ENCODE data around the gene NT5C1A. TPM values are rescaled to one million over a fixed set of nuclear protein-coding genes. Genes with fewer than 3 reads are reported as not detected.

NT5C1A gene
- total and polyA plus RNA-seq, 4 donors = not detected

- H3K9ac ChIP-seq (ENCODE audit: insufficient read depth in 1 of 2, low read length in 2 of 2) = no peak overlapping the region
- peaks cover 0 to 13% (median 6%) of the 10 kb centered on the region in 5 donors for H3K4me1 ChIP-seq (ENCODE audit: control insufficient read depth in 5 of 5, insufficient read depth in 5 of 5, low read length in 5 of 5)
- H3K36me3 ChIP-seq (ENCODE audit: control insufficient read depth in 4 of 4, insufficient read depth in 4 of 4, low read length in 4 of 4) = no peaks in the 10 kb centered on the region
- ATAC-seq (ENCODE audit: insufficient read depth, low FRiP score) = no peak
- 85 to 97% methylated on average over 2 of the region's 2 CpGs for WGBS, 2 donors
- H3K27ac ChIP-seq (ENCODE audit: low read depth in 1 of 2, low read length in 1 of 2) = no peak overlapping the region
- no peaks in the 10 kb centered on the region for H3K9me3 ChIP-seq (ENCODE audit: control insufficient read depth in 4 of 4, insufficient read depth in 3 of 4, low read length in 3 of 4)
- DNase-seq = no peak
- no peak for TF ChIP-seq CTCF (IDR thresholded peaks at IDR 0.05; ENCODE audit: control extremely low read depth, extremely low read depth)
- H3K4me3 ChIP-seq = no peak overlapping the region
- no peaks in the 10 kb centered on the region for H3K27me3 ChIP-seq (ENCODE audit: control insufficient read depth in 3 of 3, insufficient read depth in 3 of 3, low read length in 2 of 3)
Measured at GRCh38 chr1:39649636-39650185, 22.2 kb downstream of the NT5C1A start.

GRCh38 chr1:39648496-39648895 is 23.4 kb downstream of the NT5C1A start:
- Histone ChIP-seq H3K4me3 (no peak overlapping the region), H3K36me3 (ENCODE audit: control insufficient read depth in 4 of 4, insufficient read depth in 4 of 4, low read length in 4 of 4) (no peaks in the 10 kb centered on the region), H3K27ac (ENCODE audit: low read depth in 1 of 2, low read length in 1 of 2) (no peak overlapping the region), H3K27me3 (ENCODE audit: control insufficient read depth in 3 of 3, insufficient read depth in 3 of 3, low read length in 2 of 3) (no peaks in the 10 kb centered on the region), H3K9ac (ENCODE audit: insufficient read depth in 1 of 2, low read length in 2 of 2) (no peak overlapping the region), H3K4me1 (ENCODE audit: control insufficient read depth in 5 of 5, insufficient read depth in 5 of 5, low read length in 5 of 5) (peaks cover 0 to 10% (median 5%) of the 10 kb centered on the region in 5 donors), H3K9me3 (ENCODE audit: control insufficient read depth in 4 of 4, insufficient read depth in 3 of 4, low read length in 3 of 4) (no peaks in the 10 kb centered on the region)
- ATAC-seq (ENCODE audit: insufficient read depth, low FRiP score) (no peak), DNase-seq (no peak)
- no peak for TF ChIP-seq CTCF (IDR thresholded peaks at IDR 0.05; ENCODE audit: control extremely low read depth, extremely low read depth)
- WGBS, 2 donors = 59 to 66% methylated on average over 2 of the region's 2 CpGs

GRCh38 chr1:39647247-39647646 is 24.7 kb downstream of the NT5C1A start:
- no peak overlapping the region for H3K9ac ChIP-seq (ENCODE audit: insufficient read depth in 1 of 2, low read length in 2 of 2)
- ATAC-seq (ENCODE audit: insufficient read depth, low FRiP score) (no peak), DNase-seq (no peak)
- no peak for TF ChIP-seq CTCF (IDR thresholded peaks at IDR 0.05; ENCODE audit: control extremely low read depth, extremely low read depth)
- H3K4me1 ChIP-seq (ENCODE audit: control insufficient read depth in 5 of 5, insufficient read depth in 5 of 5, low read length in 5 of 5) = peaks cover 0 to 10% (median 5%) of the 10 kb centered on the region in 5 donors
- H3K4me3 ChIP-seq = no peak overlapping the region
- H3K27me3 ChIP-seq (ENCODE audit: control insufficient read depth in 3 of 3, insufficient read depth in 3 of 3, low read length in 2 of 3) = no peaks in the 10 kb centered on the region
- H3K9me3 ChIP-seq (ENCODE audit: control insufficient read depth in 4 of 4, insufficient read depth in 3 of 4, low read length in 3 of 4) = no peaks in the 10 kb centered on the region
- WGBS, 2 donors = 77 to 83% methylated on average over 3 of the region's 3 CpGs
- no peaks in the 10 kb centered on the region for H3K36me3 ChIP-seq (ENCODE audit: control insufficient read depth in 4 of 4, insufficient read depth in 4 of 4, low read length in 4 of 4)
- H3K27ac ChIP-seq (ENCODE audit: low read depth in 1 of 2, low read length in 1 of 2) = peak overlapping the region in 1 of 2 donors; percentile 43

Measured in lung (tissue), 12 donors.